GM21737 (cell line): ENCODE data around the gene DIP2C.
"Not testable (repeated sequence)": the region's sequence is repeated elsewhere in the genome, so short reads cannot be mapped to it uniquely, and the experiment has no call there.

Source experiments
- ATAC-seq: cut with Tn5 transposase; IDR thresholded peaks from one replicate; pipeline ENCODE4 v1.9.1; 2021; ENCODE audit warnings: mild to moderate bottlenecking, moderate library complexity; ENCODE audit not compliant: unreplicated experiment

DIP2C gene

DNA sequence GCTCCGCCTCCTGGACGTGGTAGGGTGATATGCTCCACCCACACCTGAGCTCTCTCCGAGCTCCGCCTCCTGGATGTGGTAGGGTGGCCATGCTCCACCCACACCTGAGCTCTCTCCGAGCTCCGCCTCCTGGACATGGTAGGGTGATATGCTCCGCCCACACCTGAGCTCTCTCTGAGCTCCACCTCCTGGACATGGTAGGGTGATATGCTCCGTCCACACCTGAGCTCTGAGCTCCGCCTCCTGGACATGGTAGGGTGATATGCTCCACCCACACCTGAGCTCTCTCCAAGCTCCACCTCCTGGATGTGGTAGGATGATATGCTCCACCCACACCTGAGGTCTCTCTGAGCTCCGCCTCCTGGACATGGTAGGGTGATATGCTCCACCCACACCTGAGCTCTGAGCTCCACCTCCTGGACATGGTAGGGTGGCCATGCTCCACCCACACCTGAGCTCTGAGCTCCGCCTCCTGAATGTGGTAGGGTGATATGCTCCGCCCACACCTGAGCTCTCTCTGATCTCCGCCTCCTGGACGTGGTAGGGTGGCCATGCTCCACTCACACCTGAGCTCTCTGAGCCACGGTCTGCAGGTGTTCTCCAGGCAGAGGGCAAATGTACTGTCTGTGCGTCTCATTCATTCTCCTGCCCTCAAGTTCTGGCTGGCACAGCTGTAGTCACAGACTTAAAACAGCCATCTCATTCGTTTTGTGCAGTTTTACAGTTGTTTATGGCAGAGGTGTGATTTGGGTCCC lies 252.4 kb downstream of the DIP2C start:
- ATAC-seq: no peak

DNA sequence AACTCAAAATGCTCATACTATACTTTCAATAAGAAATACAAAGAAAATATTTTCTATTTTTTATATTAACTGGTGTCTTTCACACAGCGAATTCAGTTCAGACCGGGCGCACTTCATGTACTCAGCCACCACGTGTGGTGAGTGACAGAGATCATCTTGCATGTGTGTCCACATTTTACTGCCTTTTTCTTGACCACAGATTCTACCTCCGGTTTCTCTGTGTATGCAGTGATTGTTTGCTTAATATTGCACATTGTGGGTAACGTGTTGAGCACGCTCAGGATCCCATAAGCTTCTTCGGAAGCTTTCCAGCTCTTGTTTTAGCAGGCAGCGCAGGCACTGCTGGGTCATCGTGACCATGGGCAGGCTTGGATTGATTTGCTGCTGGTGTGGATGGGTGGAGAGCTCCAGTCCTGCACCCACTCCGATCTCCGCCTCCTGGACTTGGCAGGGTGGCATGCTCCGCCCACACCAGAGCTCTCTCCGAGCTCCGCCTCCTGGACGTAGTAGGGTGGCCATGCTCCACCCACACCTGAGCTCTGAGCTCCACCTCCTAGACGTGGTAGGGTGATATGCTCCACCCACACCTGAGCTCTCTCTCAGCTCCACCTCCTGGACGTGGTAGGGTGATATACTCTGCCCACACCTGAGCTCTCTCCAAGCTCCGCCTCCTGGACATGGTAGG lies 253.3 kb downstream of the DIP2C start:
- ATAC-seq: no peak

DNA sequence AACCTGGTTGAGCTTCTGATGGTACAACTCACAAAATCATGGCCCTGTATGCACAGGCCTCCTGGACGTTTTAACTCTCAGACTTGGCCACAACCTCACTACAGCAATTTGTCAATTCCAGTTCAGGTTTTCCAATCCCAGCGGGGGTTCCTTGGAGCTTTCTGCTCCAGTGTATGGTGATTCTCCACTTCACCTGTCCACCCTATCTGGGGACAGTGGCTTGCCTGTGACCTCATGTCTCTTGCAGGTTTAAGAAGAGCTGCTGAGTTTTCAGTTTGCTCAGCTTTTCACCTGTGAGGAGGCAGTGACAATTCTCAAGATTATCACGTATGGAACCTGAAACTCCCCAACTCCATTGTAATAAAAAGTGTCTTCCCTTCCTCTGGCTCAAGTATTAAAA lies 254.1 kb downstream of the DIP2C start:
- no peak for ATAC-seq

DNA sequence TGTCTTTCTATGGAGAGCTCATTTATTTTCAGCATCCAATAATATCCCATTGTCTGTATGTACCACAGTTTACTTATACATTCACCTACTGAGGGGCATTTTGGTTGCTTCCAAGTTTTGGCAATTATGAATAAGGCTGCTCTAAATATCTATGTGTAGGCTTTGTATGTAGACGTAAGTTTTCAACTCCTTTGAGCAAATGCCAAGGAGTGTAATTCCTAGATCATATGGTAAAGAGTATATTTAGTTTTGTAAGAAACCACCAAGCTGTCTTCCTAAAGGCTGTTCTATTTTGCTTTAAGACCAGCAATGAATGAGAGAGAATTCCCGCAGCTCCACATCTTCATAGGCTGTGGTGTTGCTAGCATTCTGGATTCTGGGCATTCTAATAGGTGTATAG lies 259.8 kb downstream of the DIP2C start:
- ATAC-seq: no peak

DNA sequence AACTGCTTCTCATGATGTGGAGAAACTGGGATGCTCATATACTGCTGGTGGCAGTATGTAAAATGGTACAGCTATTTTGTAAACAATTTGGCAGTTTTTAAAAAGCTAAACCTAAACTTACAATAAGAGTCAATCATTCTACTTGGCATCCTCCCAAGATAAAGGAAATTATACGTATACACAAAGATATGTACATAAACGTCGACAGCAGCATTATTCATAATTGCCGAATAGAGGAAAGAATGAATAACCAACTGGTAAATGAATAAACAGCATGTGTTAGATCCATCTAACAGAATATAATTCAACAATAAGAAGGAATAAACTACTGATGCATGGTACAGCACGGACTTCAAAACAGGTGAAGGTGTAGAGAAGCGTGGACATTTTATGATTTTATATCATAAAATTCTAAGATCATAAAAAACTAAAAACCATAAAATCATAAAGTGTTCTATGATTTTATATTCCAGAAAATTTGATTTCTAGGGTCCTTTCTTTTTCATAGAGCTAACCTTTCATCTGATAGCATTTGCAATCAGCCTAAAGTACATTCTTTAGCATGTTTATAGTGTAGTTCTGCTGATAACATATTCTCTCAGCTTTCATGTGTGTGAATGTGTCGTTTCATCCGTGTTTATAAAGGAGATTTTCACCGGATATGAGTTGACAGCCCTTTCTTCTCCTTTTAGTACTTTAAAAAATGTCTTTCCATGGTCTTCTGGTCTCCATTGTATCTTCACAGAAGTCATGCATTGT lies 261.5 kb downstream of the DIP2C start:
- ATAC-seq: no peak

DNA sequence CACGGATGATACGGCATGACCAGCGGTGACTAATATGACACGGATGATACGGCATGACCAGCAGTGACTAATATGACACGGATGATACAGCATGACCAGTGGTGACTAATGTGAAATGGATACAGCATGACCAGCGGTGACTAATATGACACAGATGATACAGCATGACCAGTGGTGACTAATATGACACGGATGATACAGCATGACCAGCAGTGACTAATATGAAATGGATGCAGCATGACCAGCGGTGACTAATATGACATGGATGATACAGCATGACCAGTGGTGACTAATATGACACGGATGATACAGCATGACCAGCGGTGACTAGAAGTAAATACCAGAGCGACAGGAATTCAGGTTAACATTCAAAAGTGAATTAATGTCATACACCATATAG lies 264.1 kb downstream of the DIP2C start:
- ATAC-seq: not testable (repeated sequence)

DNA sequence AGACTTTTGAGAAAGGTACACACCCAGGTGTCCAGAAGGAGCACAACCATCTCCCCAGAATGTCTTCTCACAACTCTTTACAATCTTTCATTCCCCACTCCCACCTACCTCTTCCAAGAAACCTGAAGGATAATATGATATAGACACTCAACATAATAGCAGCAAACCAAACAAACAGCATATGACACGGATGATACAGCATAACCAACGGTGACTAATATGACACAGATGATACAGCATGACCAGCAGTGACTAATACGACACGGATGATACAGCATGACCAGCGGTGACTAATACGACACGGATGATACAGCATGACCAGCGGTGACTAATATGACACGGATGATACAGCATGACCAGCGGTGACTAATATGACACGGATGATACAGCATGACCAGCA lies 264.7 kb downstream of the DIP2C start:
- not testable (repeated sequence) for ATAC-seq

DNA sequence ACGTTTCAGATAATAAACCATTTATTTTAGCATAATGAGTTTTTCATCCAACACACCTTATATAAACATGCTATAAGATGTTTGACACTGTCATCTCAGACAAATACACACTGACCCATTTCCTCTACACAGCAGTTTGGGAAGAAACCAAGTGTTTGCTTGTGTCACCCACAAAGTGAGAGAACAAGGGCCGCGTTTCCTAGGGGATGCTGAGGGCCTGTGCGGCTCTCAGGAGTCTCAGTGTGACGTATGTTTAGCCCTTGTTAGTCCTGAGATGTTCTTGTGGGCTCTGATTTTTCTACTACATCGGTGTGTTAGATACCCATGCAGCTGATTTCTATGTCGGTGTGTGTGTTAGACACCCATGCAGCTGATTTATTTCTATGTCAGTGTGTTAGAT lies 266.3 kb downstream of the DIP2C start:
- ATAC-seq: no peak

DNA sequence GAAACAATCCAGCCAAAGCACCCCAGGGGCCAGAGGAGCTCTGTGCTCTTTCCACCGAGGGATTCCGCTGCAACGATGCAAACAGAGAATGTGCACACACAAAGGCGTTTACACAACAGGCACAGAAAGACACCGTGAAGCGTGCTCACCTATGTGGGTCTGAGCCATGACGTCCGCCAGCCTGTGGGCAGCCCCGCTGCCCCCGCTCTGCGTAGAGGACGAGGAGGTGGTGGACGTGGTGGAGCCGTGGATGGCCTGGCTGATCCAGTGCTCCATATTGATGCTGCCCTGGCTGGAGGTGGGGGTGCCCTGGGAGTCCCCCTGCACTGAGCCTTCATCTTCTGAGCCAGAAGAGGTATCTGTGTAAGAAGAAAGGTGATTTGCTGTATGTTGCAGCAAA lies 266.8 kb downstream of the DIP2C start:
- ATAC-seq: no peak

DNA sequence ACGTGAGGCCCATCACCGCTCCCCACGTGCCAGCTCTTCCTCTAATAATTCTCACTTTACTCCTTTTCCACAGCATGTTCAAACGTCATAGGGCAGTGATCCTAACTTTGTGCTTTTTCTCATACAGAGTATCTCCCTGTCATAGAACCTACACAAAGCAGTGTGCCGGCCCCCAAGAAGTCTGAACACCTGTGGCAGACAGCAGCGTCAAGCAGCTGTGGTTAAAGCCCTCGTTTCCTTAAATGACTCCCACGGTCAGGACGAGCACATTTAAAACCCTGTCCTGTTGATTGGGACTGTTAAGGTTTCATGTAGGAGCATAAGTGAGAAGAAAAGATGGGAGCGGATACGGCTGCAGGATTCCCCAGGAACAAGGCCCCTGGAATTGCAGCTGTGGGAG lies 267.2 kb downstream of the DIP2C start:
- no peak for ATAC-seq

DNA sequence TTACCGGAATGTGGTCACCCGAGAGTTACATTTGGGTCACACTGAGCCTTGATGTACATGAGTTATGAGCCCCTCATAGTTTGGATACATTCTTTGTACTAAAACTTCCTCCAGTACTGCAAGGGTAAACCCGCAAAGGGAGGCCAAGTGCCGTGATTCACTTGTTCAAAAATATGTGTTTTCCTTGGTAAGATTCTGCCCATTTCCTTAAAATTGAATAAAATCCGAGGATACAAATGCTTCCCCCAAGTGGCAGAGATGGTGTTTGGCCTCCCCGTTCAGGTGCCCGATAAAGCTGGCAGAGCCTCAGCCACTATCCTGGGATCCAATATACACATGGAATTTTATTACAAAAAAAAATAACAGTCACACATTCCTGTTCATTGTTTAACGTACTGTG lies 268.3 kb downstream of the DIP2C start:
- no peak for ATAC-seq

DNA sequence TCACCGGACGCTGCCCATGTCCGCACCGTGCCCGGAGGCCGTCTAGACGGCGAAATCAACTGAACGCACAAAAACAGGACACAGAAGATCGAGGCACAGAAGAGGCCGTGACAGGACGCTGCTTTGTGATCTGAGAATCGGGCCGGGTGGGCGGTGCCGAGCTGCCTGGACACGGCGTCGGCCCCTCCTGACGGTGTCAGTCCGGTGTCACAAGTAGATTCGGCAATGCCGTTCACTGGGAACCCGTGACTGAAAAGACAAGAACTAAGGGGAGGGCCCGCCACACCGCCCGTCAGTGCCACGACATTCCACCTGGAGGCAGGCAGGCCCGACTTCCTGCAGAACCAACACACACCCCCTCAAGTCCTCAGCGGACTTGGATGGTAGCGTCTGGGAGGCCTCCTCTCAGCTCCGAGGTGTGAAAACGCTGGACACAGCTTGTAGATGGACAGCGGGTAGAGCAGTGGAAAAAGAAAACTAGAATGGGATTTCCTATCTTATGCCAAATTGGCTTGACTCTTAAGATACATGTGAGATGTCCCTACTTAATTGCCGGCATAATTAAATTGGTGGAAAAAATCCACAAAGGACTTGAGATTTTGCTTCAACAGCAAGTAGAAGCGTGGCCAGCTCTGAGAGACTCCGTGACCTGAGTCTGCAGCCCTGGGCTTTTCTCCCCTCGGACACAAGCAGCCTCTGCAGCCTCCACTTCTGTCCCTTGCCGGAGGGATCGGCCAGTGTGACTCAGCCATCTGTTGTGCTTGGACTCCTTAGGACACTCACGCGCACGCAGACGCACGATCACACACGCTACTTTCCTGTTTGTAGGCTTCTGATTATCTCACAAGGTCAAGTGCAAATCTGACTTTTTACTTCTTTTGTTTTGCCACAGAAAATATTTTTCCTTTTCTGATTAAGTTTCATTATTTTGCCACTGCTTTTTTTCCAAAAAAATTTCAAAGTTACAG lies 269.0 kb downstream of the DIP2C start:
- ATAC-seq: no peak

DNA sequence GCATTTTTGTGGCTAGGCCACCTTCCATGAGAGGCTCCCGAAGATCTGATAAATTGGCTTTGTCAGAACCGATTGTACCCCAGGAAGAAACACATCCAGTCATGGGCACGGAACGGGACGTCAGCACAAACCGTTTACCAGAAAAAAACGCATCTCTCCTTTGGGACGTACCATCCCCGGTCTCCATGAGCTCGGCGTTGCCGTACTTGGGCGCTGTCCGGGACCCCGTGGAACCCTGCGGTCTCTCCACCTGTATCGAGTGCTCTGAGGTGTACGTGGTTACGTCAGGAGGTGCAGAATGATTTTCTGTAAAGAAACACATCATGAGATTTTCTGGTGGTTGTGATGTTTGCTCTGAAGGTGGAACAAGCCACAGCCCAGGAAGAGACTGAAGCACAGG lies 270.6 kb downstream of the DIP2C start:
- no peak for ATAC-seq

DNA sequence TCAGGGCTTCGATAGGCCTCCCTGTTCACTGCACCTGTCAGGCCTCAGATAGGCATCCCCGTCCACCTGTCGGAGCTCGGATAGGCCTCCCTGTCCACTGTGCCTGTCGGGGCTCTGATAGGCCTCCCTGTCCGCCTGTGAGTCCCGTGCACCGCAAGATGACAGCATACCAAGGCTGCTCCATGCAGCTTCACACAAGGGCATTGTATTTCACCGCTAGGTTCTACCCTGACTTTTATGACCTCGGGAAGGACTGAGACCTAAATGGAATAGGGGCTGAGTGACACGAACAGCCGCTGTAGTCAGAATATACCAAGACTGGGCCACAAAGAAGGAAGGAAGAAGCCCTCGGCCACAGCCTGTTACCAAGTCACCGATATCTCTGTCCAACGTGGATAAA lies 271.2 kb downstream of the DIP2C start:
- no peak for ATAC-seq

DNA sequence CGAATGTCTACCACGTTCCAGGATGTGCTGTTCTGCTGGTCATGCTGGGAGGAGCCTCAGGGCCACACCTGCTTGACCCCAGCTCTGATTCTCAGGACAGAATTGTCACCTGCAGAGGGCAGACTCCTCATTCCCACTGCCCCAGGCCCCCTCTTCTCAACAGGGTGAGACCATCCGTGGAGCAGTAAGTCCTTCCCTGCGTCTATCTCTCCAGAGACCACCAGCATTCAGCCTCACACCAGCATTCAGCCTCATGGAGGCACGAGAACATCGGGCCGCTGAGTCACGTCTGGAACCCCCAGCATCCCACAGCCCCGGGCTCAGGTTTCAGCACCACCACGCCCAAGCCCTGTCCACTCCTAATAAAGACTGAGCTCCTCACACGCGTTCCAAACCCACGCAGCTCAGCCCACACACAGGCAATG lies 273.4 kb downstream of the DIP2C start:
- ATAC-seq: no peak

DNA sequence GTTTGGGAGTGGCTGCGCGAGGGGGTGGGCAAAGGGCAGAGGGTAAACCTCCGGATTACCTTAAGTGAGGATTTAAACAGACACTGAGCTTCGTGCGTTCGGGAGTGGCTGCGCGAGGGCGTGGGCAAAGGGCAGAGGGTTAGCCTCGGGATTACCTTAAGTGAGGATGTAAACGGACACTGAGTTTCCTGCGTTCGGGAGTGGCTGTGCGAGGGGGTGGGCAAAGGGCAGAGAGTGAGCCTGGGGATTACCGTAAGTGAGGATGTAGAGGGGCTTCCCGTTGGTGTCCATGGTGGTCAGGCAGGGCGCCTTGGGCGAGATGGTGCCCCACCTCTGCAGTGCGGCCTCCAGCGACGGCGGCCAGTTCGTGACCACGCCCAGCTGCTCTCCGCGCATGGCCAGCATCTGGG lies 275.8 kb downstream of the DIP2C start:
- no peak for ATAC-seq

DNA sequence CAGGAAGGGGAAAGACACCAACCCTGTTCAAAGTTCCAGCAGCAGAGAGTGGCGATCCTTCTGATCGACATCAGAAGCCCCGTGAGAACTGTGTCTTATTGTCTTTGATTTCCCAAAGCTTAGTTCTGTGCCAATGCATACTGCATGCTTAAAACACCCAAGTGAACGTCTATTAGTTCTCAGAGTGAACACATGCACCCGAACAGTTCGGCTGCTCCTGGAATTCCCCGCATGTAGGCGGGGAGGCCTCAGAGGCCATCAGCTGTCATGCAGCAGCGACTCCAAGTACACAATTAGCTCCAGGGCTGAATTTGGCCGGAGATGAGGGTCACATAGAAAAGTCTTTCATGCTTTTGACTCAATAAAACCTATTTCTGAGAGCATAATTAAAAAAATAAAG lies 277.4 kb downstream of the DIP2C start:
- ATAC-seq: no peak

DNA sequence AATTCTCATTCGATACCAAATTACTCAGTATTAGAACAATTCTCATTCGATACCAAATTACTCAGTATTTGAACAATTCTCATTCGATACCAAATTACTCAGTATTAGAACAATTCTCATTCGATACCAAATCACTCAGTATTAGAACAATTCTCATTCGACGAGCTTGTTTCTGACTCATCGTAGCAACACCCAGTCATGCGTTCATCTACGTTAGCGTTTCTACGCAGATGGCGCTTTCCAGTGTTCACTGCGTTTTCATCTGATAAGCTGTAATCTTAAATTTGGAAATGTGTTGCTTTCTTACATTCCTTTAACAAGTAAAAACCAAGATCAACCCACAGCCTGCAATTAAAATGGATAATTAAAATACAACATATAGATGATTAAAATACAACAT lies 277.9 kb downstream of the DIP2C start:
- no peak for ATAC-seq

DNA sequence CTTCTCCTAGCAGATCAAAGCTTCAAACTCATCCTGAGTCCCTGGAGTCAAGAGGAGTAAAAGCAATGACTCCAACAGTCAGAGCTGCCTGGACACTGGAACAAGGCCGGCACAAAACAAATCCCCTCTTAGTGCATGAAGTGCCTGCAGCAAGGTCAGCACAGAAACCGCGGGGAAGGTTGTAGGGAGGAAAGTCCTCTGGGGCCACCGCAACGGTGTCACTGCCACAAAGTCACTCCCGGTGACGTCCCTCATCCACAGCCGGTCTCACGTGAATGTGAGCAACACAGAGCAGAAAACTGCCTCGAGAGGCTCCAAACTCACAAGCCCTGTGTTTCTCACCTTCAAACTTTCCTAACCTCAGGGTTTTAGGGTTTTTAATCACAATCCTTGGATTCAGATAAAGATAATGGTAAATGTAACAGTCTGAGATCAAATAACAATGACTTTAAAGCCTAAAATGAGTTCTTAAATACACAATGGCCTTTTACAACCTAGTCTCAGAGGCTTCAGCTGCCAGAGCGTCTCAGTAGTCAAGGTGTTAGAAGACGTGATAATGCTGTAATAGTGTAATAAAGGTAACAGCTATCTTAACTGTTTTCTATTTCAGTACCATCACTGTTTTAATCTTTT lies 279.9 kb downstream of the DIP2C start:
- no peak for ATAC-seq

DNA sequence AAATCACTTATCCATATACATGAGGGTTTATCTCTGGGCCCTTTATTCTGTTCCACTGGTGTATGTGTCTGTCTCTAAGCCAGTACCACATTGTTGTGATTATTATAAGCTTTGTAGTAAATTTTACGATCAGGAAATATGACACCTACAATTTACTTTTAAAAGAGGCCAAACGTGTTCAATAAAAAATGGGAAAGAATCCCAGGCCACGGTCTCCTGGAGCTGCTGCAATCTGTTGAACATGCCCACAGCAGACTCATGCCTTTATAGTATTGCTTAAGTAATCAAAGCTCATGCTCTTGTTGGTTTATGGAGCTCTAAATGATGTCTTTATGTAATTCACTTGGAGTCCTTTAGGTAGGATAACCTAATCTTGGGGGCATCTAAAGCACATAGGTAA lies 281.2 kb downstream of the DIP2C start:
- ATAC-seq: no peak
